A673 (cell line): ENCODE data around the gene PHF21B. TPM values are rescaled to one million over a fixed set of nuclear protein-coding genes. Genes with fewer than 3 reads are reported as not detected.

Source experiments
- BruUV-seq: library from RNA; stranded (reverse); fragments of 400-500 nt; replicated peaks from 2 replicates; lab custom pipeline; 2021; lab: Mats Ljungman, UMichigan
- CTCF ChIA-PET: fragments of 300-600 bp; sonication (Branson Sonifier 250); formaldehyde crosslinking; loops from one replicate; lab custom pipeline; 2022; ENCODE audit warnings: antibody characterized with exemption; lab: Charles Lee
- POLR2A ChIA-PET: fragments of 300-600 bp; sonication (Branson Sonifier 250); formaldehyde crosslinking; loops from one replicate; lab custom pipeline; 2022; ENCODE audit warnings: antibody characterized with exemption; ENCODE audit not compliant: low non-redundant PET; lab: Charles Lee
- DNase-seq: peaks from one replicate; pipeline ENCODE4 v3.0.0-alpha.2; 2015; ENCODE audit warnings: low spot score
- H3K27ac ChIP-seq: fragments of 200-600 bp; sonication (generic); 2 replicates; pipeline ENCODE4 v1.5.1; 2016; ENCODE audit warnings: mixed run types, low read depth, mild to moderate bottlenecking, mixed read lengths, antibody characterized with exemption, low read length; ENCODE audit not compliant: poor library complexity, severe bottlenecking
- H3K27me3 ChIP-seq: fragments of 200-600 bp; sonication (generic); replicated peaks from 2 replicates; pipeline ENCODE4 v1.6.1; 2017; ENCODE audit warnings: mixed run types, low read depth, mild to moderate bottlenecking, mixed read lengths, antibody characterized with exemption, low read length; ENCODE audit not compliant: insufficient read depth, poor library complexity
- H3K36me3 ChIP-seq: fragments of 200-600 bp; sonication (generic); 2 replicates; pipeline ENCODE4 v1.6.1; 2016; ENCODE audit warnings: mixed run types, mild to moderate bottlenecking, mixed read lengths, antibody characterized with exemption, low read length; ENCODE audit not compliant: insufficient read depth, poor library complexity, severe bottlenecking
- H3K4me1 ChIP-seq: fragments of 200-600 bp; sonication (generic); 2 replicates; pipeline ENCODE4 v1.6.1; 2017; ENCODE audit warnings: mixed run types, mild to moderate bottlenecking, mixed read lengths, antibody characterized with exemption, low read length; ENCODE audit not compliant: insufficient read depth, poor library complexity, severe bottlenecking
- H3K4me3 ChIP-seq: fragments of 200-600 bp; sonication (generic); 2 replicates; pipeline ENCODE4 v1.5.1; 2016; ENCODE audit warnings: low read depth, mixed run types, mild to moderate bottlenecking, mixed read lengths, low read length; ENCODE audit not compliant: poor library complexity, severe bottlenecking
- H3K9me3 ChIP-seq: fragments of 200-600 bp; sonication (generic); 2 replicates; pipeline ENCODE4 v1.6.1; 2016; ENCODE audit warnings: mixed run types, low read depth, mild to moderate bottlenecking, mixed read lengths, antibody characterized with exemption, low read length; ENCODE audit not compliant: poor library complexity, severe bottlenecking
- EZH2 ChIP-seq: fragments of 200-600 bp; sonication (generic); IDR thresholded peaks from 2 replicates; pipeline ENCODE4 v1.6.1; 2017; ENCODE audit warnings: borderline replicate concordance, low read depth, mild to moderate bottlenecking, mixed read lengths, antibody characterized with exemption, low read length; ENCODE audit not compliant: poor library complexity, severe bottlenecking
- intact Hi-C: fragments of 100-400 bp; cut with micrococcal nuclease; formaldehyde crosslinking; loops from one replicate; pipeline ENCODE4 v1.10.0; 2022; ENCODE audit not compliant: unreplicated experiment
- total RNA-seq: library from RNA; stranded (reverse); gene quantifications from 2 replicates; pipeline ENCODE4 v1.2.3, GENCODE V29; 2021
- TF ChIP-seq, protein P1 (sequence below): fragments of 300-800, 200-600 bp; sonication (generic); conservative IDR thresholded peaks from 2 replicates; pipeline ENCODE4 v1.5.1; 2017; ENCODE audit warnings: low read depth, mild to moderate bottlenecking, antibody characterized with exemption, low read length, moderate library complexity, mixed read lengths

PHF21B gene
- total RNA-seq, 1 experiment from 2014 or later, result 13.2 TPM

DNA sequence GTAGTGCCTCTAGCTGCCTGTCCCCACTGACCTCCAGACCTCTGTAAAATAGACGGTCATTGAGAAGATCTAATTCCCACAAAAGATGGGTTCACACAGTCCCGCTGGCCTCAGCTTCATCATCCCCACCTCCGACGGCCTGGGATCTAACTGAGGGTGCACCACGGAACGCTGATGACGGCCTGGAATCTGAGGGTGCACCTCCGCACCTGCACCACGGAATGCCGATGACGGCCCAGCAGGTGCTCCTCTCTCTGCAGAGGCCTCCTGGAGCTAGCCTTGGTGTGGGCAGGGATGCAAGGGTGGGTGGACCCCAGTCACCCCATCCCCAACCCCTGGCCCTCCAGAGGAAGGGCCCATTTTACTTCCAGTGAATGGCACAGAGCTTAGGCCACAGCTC is 77.3 kb downstream of the PHF21B start:
- no peak overlapping the region for H3K27ac ChIP-seq
- H3K9me3 ChIP-seq, result no peaks in the 10 kb centered on the region
- BruUV-seq, result no TSS peak
- H3K36me3 ChIP-seq, result no peaks in the 10 kb centered on the region
- no peak for DNase-seq
- POLR2A ChIA-PET, result no interaction called here
- no peak overlapping the region for H3K4me3 ChIP-seq
- TF ChIP-seq, protein P1, sequence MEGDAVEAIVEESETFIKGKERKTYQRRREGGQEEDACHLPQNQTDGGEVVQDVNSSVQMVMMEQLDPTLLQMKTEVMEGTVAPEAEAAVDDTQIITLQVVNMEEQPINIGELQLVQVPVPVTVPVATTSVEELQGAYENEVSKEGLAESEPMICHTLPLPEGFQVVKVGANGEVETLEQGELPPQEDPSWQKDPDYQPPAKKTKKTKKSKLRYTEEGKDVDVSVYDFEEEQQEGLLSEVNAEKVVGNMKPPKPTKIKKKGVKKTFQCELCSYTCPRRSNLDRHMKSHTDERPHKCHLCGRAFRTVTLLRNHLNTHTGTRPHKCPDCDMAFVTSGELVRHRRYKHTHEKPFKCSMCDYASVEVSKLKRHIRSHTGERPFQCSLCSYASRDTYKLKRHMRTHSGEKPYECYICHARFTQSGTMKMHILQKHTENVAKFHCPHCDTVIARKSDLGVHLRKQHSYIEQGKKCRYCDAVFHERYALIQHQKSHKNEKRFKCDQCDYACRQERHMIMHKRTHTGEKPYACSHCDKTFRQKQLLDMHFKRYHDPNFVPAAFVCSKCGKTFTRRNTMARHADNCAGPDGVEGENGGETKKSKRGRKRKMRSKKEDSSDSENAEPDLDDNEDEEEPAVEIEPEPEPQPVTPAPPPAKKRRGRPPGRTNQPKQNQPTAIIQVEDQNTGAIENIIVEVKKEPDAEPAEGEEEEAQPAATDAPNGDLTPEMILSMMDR, result no peak
- TF ChIP-seq EZH2, result no peak
- H3K27me3 ChIP-seq, result no peaks in the 10 kb centered on the region
- intact Hi-C loops, result no loop called here
- H3K4me1 ChIP-seq, result no peaks in the 10 kb centered on the region
- CTCF ChIA-PET, result no interaction called here

DNA sequence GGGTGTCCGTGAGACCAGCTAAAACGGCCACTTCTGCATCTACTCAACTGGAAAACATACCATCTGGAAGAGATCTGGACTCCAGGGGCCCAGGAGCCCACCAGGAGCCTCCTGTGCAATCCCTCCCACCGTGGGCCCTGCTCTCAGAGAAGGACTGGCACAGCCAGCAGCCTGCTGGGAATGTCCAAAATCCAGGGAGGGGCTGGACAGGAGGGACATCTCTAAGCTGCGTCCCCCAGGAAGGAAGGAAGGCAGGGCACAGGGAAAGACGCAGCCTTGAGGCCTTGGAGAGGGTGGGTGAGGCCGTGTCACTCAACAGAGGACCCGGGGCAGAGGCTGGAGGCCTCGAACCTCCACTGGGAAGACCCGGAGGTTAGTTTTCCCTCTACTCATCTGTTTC is 78.0 kb downstream of the PHF21B start:
- intact Hi-C loops, result no loop called here
- H3K4me3 ChIP-seq, result no peak overlapping the region
- ChIA-PET CTCF (no interaction called here), POLR2A (no interaction called here)
- TF ChIP-seq, protein P1, result no peak
- no peak for TF ChIP-seq EZH2
- no peak for DNase-seq
- H3K27me3 ChIP-seq, result no peaks in the 10 kb centered on the region
- no peak overlapping the region for H3K27ac ChIP-seq
- no TSS peak for BruUV-seq
- H3K9me3 ChIP-seq, result no peaks in the 10 kb centered on the region
- H3K36me3 ChIP-seq, result no peaks in the 10 kb centered on the region
- no peaks in the 10 kb centered on the region for H3K4me1 ChIP-seq

GRCh38 chr22:44931077-44931540 is 78.7 kb downstream of the PHF21B start:
- CTCF ChIA-PET, result no interaction called here
- Histone ChIP-seq H3K27ac (no peak overlapping the region), H3K4me1 (no peaks in the 10 kb centered on the region), H3K9me3 (no peaks in the 10 kb centered on the region), H3K36me3 (no peaks in the 10 kb centered on the region), H3K27me3 (no peaks in the 10 kb centered on the region), H3K4me3 (no peak overlapping the region)
- POLR2A ChIA-PET, result no interaction called here
- TF ChIP-seq, protein P1, result no peak
- no peak for TF ChIP-seq EZH2
- BruUV-seq, result no TSS peak
- DNase-seq, result no peak
- intact Hi-C loops, result no loop called here
